SU-DHL-6 (cell line): ENCODE results near the gene FUT4.
"Not testable (repeated sequence)": the region's sequence is repeated elsewhere in the genome, so short reads cannot be mapped to it uniquely, and the experiment has no call there.

Experiments
- H2AFZ ChIP-seq: fragments of 200-600 bp; sonication (generic); 2 replicates; pipeline ENCODE4 v1.6.1; 2014; ENCODE audit warnings: low read depth, mild to moderate bottlenecking, moderate library complexity, mixed read lengths, antibody characterized with exemption, low read length; ENCODE audit not compliant: severe bottlenecking
- H3F3A ChIP-seq: fragments of 200-600 bp; shearing (Covaris generic); 2 replicates; pipeline ENCODE4 v1.6.0; 2016; ENCODE audit warnings: antibody characterized with exemption, mild to moderate bottlenecking; ENCODE audit not compliant: insufficient read depth
- H3K27ac ChIP-seq: fragments of 200-600 bp; sonication (generic); 2 replicates; pipeline ENCODE4 v1.5.1; 2016; ENCODE audit warnings: low read depth, mild to moderate bottlenecking, low read length, moderate library complexity, mixed read lengths
- H3K27me3 ChIP-seq: fragments of 200-600 bp; sonication (generic), shearing (Covaris generic); 2 replicates; pipeline ENCODE4 v1.6.0; 2014; ENCODE audit warnings: mild to moderate bottlenecking, low read length
- H3K36me3 ChIP-seq: fragments of 200-600 bp; sonication (generic); 2 replicates; pipeline ENCODE4 v1.6.1; 2014; ENCODE audit warnings: mild to moderate bottlenecking, low read length, mixed read lengths
- H3K4me2 ChIP-seq: fragments of 300-600, 200-600 bp; shearing (Covaris generic), sonication (generic); 2 replicates; pipeline ENCODE4 v1.6.0; 2014; ENCODE audit warnings: low read length, low read depth, mild to moderate bottlenecking; ENCODE audit not compliant: poor library complexity, severe bottlenecking
- H3K4me3 ChIP-seq: fragments of 200-600 bp; sonication (generic); 2 replicates; pipeline ENCODE4 v1.5.1; 2014; ENCODE audit warnings: antibody characterized with exemption, low read length, mild to moderate bottlenecking, mixed read lengths; ENCODE audit not compliant: insufficient read depth, poor library complexity, severe bottlenecking
- H3K79me2 ChIP-seq: fragments of 200-600 bp; sonication (generic); 2 replicates; pipeline ENCODE4 v1.6.1; 2014; ENCODE audit warnings: mild to moderate bottlenecking, low read length, moderate library complexity; ENCODE audit not compliant: insufficient read depth
- H3K9ac ChIP-seq: fragments of 200-600 bp; sonication (generic); 2 replicates; pipeline ENCODE4 v1.7.0; 2014; ENCODE audit warnings: mild to moderate bottlenecking, low read length
- H3K9me2 ChIP-seq: fragments of 200-600 bp; sonication (generic); replicated peaks from 2 replicates; pipeline ENCODE4 v1.6.1; 2014; ENCODE audit warnings: low read length; ENCODE audit not compliant: insufficient read depth
- H3K9me3 ChIP-seq: fragments of 200-600 bp; sonication (generic); 2 replicates; pipeline ENCODE4 v1.6.1; 2014; ENCODE audit warnings: low read length, mixed read lengths; ENCODE audit not compliant: insufficient read depth
- H4K20me1 ChIP-seq: fragments of 200-600 bp; sonication (generic); 2 replicates; pipeline ENCODE4 v1.6.1; 2014; ENCODE audit warnings: low read depth, mild to moderate bottlenecking, antibody characterized with exemption, low read length, moderate library complexity, mixed read lengths
- EZH2phosphoT487 ChIP-seq: fragments of 200-600 bp; sonication (generic), shearing (Covaris generic); conservative IDR thresholded peaks from 2 replicates; pipeline ENCODE4 v1.6.1; 2018; ENCODE audit warnings: mild to moderate bottlenecking, antibody characterized with exemption, low read length, moderate library complexity, mixed read lengths
- TF ChIP-seq, protein P1 (sequence below): fragments of 200-600 bp; sonication (generic); IDR thresholded peaks from one replicate; pipeline ENCODE4 v1.5.1; 2017; ENCODE audit warnings: antibody characterized with exemption, mild to moderate bottlenecking, low read length, moderate library complexity; ENCODE audit not compliant: insufficient read depth, poor library complexity, severe bottlenecking

FUT4 gene

DNA sequence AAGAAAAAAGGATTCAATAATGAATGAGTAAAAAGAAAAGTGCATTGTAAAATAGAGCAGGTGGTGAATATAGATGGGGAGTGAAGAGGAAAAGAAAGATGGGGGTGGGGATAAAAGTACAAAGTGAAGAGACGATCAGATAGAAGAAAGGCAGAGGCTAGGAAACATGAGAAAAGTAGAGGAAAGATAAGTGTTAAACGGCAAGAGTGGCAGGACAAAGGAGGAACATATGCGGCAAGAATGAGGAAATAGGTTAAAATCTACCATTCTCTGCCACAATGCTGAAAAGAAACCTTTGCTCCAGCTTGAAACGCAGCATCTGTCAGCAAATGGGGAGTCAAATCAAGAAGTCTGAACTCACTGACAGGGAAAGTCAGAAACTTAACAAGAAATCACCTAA, 6.8 kb downstream of the FUT4 start:
- H3K9me3 ChIP-seq, result no peaks in the 10 kb centered on the region
- no peaks in the 10 kb centered on the region for H4K20me1 ChIP-seq
- TF ChIP-seq, protein P1, sequence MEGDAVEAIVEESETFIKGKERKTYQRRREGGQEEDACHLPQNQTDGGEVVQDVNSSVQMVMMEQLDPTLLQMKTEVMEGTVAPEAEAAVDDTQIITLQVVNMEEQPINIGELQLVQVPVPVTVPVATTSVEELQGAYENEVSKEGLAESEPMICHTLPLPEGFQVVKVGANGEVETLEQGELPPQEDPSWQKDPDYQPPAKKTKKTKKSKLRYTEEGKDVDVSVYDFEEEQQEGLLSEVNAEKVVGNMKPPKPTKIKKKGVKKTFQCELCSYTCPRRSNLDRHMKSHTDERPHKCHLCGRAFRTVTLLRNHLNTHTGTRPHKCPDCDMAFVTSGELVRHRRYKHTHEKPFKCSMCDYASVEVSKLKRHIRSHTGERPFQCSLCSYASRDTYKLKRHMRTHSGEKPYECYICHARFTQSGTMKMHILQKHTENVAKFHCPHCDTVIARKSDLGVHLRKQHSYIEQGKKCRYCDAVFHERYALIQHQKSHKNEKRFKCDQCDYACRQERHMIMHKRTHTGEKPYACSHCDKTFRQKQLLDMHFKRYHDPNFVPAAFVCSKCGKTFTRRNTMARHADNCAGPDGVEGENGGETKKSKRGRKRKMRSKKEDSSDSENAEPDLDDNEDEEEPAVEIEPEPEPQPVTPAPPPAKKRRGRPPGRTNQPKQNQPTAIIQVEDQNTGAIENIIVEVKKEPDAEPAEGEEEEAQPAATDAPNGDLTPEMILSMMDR, result no peak
- TF ChIP-seq EZH2phosphoT487, result no peak
- no peaks in the 10 kb centered on the region for H3K79me2 ChIP-seq
- no peaks in the 10 kb centered on the region for H3K27me3 ChIP-seq
- H3K36me3 ChIP-seq, result no peaks in the 10 kb centered on the region
- H3K4me2 ChIP-seq, result no peak overlapping the region
- no peaks in the 10 kb centered on the region for H3K9me2 ChIP-seq
- H3K9ac ChIP-seq, result no peak overlapping the region
- no peak overlapping the region for H2AFZ ChIP-seq
- H3K4me3 ChIP-seq, result no peak overlapping the region
- H3F3A ChIP-seq, result no peaks in the 10 kb centered on the region
- H3K27ac ChIP-seq, result no peak overlapping the region

DNA sequence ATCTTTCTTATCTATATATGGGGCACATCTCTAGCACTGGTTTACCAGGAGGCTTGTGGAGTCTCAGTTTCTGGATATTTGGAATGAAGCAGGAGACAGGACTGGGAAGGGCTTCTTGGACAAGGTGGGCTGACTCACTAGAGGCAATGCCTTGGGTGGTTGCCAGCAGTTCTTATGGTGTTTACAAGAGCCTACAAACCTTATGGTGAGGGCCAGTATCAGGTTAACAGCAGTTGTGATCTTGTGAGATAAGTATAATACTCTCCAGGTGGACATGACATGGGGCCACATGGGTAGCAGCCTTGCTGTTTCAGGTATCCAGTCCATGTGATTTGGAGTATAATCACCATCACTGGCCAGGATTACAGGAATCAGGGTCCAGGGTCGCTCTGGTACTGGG, 10.2 kb downstream of the FUT4 start:
- Histone ChIP-seq H3K9ac (no peak overlapping the region), H4K20me1 (no peaks in the 10 kb centered on the region), H3K27me3 (no peaks in the 10 kb centered on the region), H3K9me3 (no peaks in the 10 kb centered on the region), H2AFZ (no peak overlapping the region), H3F3A (no peaks in the 10 kb centered on the region), H3K4me3 (no peak overlapping the region), H3K4me2 (no peak overlapping the region), H3K9me2 (no peaks in the 10 kb centered on the region), H3K36me3 (no peaks in the 10 kb centered on the region), H3K27ac (no peak overlapping the region), H3K79me2 (no peaks in the 10 kb centered on the region)
- TF ChIP-seq EZH2phosphoT487, result no peak
- TF ChIP-seq, protein P1, result no peak

DNA sequence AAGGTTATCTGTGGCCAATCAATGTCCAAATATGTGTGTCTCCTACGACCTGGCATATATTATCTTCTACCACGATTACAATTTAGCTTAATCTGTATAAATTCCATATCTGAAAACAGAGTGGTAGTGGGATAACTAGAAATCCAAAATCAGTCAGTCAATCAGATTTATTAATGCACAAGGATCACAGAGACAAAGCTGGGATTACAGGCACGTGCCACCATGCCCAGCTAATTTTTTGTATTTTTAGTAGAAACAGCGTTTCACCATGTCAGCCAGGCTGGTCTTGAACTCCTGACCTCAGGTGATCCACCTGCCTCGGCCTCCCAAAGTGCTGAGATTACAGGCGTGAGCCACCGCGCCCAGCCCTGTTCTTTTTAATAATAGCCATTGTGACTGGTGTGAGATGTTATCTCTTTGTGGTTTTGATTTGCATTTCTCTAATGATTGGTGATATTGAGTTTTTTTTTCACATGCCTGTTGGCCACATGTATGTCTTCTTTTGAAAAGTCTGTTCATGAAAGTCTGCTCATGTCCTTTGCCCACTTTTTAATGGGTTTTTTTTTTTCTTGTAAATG, 12.1 kb downstream of the FUT4 start:
- H3K9me2 ChIP-seq, H3K4me2 ChIP-seq, H3K27me3 ChIP-seq, H3K36me3 ChIP-seq, H3K79me2 ChIP-seq, H4K20me1 ChIP-seq, H3K9me3 ChIP-seq, H2AFZ ChIP-seq, H3K4me3 ChIP-seq, H3K27ac ChIP-seq, H3F3A ChIP-seq, H3K9ac ChIP-seq: not testable (repeated sequence)

DNA sequence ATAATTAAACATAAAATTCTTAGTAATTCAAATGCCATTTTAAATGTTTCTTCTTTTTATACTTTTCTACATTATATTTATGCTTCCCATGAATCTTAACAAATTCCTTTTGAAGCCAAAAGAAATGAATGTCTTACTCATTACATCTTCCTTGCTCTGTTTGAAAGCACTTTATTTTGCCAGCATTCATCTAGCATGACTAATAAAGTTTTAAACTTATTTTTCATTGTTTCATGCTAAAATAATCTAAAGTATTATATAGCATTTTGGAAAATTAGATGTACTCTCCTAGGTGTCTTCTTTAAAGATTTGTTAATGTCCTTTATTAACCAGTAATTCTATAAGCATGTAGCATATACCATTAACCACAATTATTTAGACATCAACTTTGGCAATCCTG, 13.7 kb downstream of the FUT4 start:
- H3K9me3 ChIP-seq, result no peaks in the 10 kb centered on the region
- H3K4me2 ChIP-seq, result no peak overlapping the region
- H3K27me3 ChIP-seq, result no peaks in the 10 kb centered on the region
- H2AFZ ChIP-seq, result no peak overlapping the region
- H4K20me1 ChIP-seq, result no peaks in the 10 kb centered on the region
- H3K9ac ChIP-seq, result no peak overlapping the region
- no peaks in the 10 kb centered on the region for H3K79me2 ChIP-seq
- H3K9me2 ChIP-seq, result no peaks in the 10 kb centered on the region
- no peaks in the 10 kb centered on the region for H3F3A ChIP-seq
- H3K27ac ChIP-seq, result no peak overlapping the region
- H3K36me3 ChIP-seq, result no peaks in the 10 kb centered on the region
- no peak for TF ChIP-seq EZH2phosphoT487
- TF ChIP-seq, protein P1, result no peak
- H3K4me3 ChIP-seq, result no peak overlapping the region
